ENCODE results near the gene UBE3D. TPM values are rescaled to one million over a fixed set of nuclear protein-coding genes. Genes with fewer than 3 reads are reported as not detected.

The UBE3D gene
- total RNA-seq, 1 experiment from 2014 or later = 14.0 TPM

DNA sequence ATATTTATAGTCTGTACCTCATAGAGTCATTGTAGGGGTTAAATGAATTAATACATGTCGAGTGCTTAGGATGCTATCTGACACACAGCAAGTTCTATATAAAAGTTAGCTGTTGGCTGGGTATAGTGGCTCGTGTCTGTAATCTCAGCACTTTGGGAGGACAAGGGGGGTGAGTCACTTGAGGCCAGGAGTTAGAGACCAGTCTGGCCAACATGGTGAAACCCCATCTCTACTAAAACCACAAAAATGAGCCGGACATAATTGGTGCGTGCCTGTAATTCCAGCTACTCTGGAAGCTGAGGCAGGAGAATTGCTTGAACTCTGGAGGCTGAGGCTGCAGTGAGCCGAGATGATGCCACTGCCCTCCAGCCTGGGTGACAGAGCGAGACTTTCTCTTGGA is 222.9 kb downstream of the UBE3D start:
- Mint-ChIP-seq H3K9me3 (no peaks in the 10 kb centered on the region), H3K27ac (no peak overlapping the region), H3K4me3 (no peak overlapping the region), H3K4me1 (no peaks in the 10 kb centered on the region), H3K27me3 (ENCODE audit: low read depth) (peaks cover 7% of the 10 kb centered on the region), H3K36me3 (no peaks in the 10 kb centered on the region)
- CTCF ChIA-PET = no interaction called here
- POLR2A ChIA-PET = no interaction called here
- no peak for ATAC-seq
- DNase-seq (ENCODE audit: low spot score) = no peak
- TF ChIP-seq ESRRA (CRISPR knock-in tag; IDR thresholded peaks at IDR 0.05; ENCODE audit: borderline replicate concordance) = no peak
- no peak for TF ChIP-seq IRF2 (CRISPR knock-in tag; IDR thresholded peaks at IDR 0.05; ENCODE audit: borderline replicate concordance, low read depth)

Other genes with a start within 250 kb of the UBE3D start
- gene DOP1A, start 1.8 kb upstream of the UBE3D start, total RNA-seq (2021) = 13.1 to 16.9 TPM (median 15.1 TPM) in 3 replicates
- 67.4 to 70.0 TPM (median 67.6 TPM) in 3 replicates for gene PGM3, start 127.4 kb upstream of the UBE3D start, total RNA-seq (2021)
- gene RWDD2A, start 127.5 kb upstream of the UBE3D start, total RNA-seq (2021) = 5.1 to 5.2 TPM (median 5.2 TPM) in 3 replicates